Activated naive CD8-positive, alpha-beta T cell treated with anti-CD3 and anti-CD28 coated beads for 36 hours (primary cell): Measurements from ENCODE around the gene FOSL2. TPM values are rescaled to one million over a fixed set of nuclear protein-coding genes. Genes with fewer than 3 reads are reported as not detected.

Source experiments
- DNase-seq: peaks from one replicate; pipeline ENCODE4 v3.0.0; 2021
- H3K27ac Mint-ChIP-seq: one replicate; pipeline ENCODE4 v1.8.0; 2022; ENCODE audit warnings: mild to moderate bottlenecking, moderate library complexity, mixed read lengths
- H3K27me3 Mint-ChIP-seq: one replicate; pipeline ENCODE4 v1.8.0; 2022; ENCODE audit warnings: mild to moderate bottlenecking, mixed read lengths
- H3K36me3 Mint-ChIP-seq: one replicate; pipeline ENCODE4 v1.8.0; 2021; ENCODE audit warnings: mild to moderate bottlenecking, mixed read lengths
- H3K4me1 Mint-ChIP-seq: one replicate; pipeline ENCODE4 v1.8.0; 2021; ENCODE audit warnings: mixed read lengths
- H3K4me3 Mint-ChIP-seq: one replicate; pipeline ENCODE4 v1.8.0; 2022; ENCODE audit warnings: mild to moderate bottlenecking, moderate library complexity, mixed read lengths
- H3K9me3 Mint-ChIP-seq: one replicate; pipeline ENCODE4 v1.8.0; 2022; ENCODE audit warnings: mixed read lengths
- total RNA-seq, 2 experiments: library from RNA; stranded (reverse); gene quantifications; one replicate each; pipeline ENCODE4 v1.2.3, GENCODE V29; 2021

Gene FOSL2
- total RNA-seq, result 10 to 100 TPM; 32.5 to 39.4 TPM

DNA sequence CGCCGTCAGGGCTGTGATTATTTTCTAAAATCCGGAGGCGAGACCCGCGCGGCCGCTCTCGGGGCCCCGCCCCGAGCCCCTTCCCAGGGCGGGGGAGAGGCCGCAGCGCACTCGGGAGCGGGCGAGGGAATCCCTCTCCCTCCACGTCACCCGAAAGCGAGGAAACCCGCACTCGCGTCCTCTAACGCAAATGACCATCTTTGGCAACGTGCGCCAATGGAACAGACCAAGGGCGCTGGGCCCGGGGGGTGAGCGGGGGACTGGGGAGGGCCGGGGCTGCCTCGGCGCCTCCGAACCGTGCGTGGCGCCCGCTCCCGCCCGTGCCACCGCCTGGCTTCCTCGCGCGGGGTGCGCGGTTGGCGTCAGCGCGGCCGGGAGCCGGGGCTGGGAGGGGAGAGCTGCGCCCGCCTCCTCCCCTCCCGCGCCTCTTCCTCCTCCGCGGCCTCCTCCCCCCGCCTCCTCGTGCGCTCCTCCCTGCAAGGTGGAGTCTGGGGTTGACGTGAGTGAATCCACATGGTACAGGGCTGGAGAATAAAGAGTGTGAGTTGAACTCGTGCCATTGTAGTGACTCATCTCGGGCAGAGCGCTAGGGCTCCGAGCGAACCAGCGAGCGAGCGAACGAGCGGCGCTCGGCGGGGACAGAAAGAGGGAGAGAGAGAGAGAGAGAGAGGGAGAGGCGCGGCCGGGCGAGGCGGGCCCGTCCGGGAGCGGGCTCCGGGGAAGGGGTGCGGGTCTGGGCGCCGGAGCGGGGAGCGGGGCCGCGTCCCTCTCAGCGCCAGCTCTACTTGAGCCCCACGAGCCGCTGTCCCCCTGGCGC lies at the start of gene FOSL2:
TSS of gene FOSL2 (plus strand) at position 562 of the 817 bp plus-strand sequence. CDS start 863 bp downstream, outside the sequence.
- peaks cover 7% of the 10 kb centered on the region for H3K36me3 Mint-ChIP-seq
- H3K4me1 Mint-ChIP-seq, result peaks cover 31% of the 10 kb centered on the region
- no peaks in the 10 kb centered on the region for H3K9me3 Mint-ChIP-seq
- peak within 1 kb of the TSS; percentile 82 for H3K4me3 Mint-ChIP-seq
- H3K27ac Mint-ChIP-seq, result peak within 1 kb of the TSS; percentile 93
- peak; percentile 93 for DNase-seq
- peaks cover 4% of the 10 kb centered on the region for H3K27me3 Mint-ChIP-seq

DNA sequence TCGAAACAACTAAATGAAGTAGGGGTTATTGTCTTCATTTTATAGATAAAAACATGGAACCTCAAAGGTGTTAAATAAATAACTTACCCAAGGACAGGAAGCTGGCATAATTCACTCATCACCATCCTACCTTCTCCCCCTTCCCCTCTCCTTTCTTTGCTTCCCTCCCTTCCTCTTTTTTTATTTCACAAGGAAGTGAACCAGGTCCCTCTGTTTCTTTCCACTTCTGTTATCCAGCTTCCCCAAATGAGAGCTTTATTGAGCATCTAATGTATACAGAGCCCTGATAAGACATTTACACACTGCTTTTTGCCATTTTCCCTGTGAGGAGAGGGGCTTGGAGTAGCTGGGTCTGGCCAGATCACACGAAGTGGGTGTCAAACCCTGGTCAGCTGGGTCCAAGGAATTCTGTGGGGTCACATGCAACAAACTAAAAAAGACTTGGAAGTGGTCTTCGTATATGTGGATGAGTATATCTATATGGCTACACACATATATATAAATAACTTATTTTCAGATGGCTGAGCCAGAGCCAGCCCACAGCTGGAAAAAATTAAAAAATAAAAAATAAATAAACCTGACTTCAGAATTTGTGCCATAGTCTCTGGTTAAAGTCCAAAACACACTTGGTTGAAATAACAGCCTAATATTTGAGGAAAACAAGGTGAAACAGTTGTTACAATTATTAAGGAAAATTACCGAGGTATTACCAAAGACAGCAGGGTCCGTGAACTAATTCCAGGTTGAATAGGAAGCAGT lies 49.3 kb upstream of the FOSL2 start:
- H3K4me1 Mint-ChIP-seq, result peaks cover 8% of the 10 kb centered on the region
- H3K36me3 Mint-ChIP-seq, result peaks cover 3% of the 10 kb centered on the region
- no peak overlapping the region for H3K4me3 Mint-ChIP-seq
- DNase-seq, result no peak
- H3K27me3 Mint-ChIP-seq, result no peaks in the 10 kb centered on the region
- no peak overlapping the region for H3K27ac Mint-ChIP-seq
- H3K9me3 Mint-ChIP-seq, result no peaks in the 10 kb centered on the region

DNA sequence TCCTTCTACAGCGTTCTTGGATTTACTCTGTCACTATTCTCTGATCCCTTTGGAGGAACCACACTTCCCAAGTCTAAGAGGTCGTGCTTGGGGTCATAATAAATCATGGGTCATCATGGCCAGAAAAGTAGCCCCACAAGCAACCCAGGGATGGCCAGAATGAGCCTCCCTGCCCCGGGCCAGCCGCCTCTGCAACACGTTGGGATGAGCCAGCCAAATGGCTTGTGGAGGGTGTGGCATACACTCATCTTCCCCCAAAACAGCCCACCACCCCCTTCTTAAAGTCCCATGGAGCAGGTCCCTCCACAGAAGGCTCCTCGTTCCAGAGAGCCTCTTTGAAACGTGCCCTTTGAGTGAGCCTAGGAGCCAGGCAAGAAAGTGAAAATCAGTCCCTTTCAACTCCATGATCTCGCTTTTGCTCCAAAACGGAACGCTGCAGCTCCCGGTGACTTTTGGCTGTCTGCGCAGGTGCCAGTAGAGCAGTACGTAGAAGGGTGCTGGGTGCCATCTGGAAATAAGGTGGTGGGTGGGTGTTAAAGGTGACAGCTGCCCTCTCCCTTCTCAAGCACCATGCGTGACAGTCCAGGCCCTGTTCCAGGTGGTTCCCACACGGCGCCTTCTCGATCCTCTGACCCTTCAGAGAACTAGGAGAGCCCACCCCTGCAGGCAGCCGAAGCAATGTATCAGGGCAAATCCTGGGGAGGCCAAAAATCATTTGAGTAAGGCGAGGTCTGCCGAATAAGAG lies 48.5 kb upstream of the FOSL2 start:
- no peak overlapping the region for H3K4me3 Mint-ChIP-seq
- no peaks in the 10 kb centered on the region for H3K27me3 Mint-ChIP-seq
- no peaks in the 10 kb centered on the region for H3K9me3 Mint-ChIP-seq
- no peak for DNase-seq
- H3K36me3 Mint-ChIP-seq, result peaks cover under 1% of the 10 kb centered on the region
- H3K4me1 Mint-ChIP-seq, result peaks cover 10% of the 10 kb centered on the region
- H3K27ac Mint-ChIP-seq, result no peak overlapping the region

DNA sequence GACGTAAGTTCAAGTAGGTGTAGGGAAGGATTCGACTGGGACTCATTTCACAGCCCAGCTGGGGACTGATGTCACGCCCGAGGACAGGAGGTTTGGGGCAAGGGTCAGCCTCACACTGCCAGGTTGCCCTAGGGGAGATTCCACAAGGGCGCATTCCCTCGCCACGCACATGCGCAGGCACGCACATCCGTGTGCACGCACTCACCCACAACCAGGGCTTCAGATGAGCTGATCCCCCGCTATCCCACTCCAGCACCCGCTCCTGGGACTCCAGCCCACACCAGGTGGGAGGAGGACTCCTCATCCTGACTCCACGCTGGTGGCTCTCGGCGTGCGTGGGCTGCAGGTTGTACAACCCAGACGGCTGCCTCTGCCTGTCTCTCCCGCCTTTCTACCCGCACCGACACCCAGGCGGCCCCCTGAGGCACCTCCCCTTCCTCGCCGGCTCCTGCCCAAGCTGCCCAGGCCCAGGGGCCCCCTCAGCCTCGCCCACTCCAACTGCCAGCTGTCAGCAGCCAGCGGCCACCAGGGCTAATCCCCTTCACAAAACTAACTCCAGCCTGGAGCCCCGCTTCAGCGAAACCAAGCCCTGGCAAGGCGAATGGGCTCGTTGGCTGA lies 47.8 kb upstream of the FOSL2 start:
- Mint-ChIP-seq H3K27ac (no peak overlapping the region), H3K4me1 (peaks cover 13% of the 10 kb centered on the region), H3K27me3 (no peaks in the 10 kb centered on the region), H3K36me3 (no peaks in the 10 kb centered on the region), H3K4me3 (no peak overlapping the region), H3K9me3 (no peaks in the 10 kb centered on the region)
- no peak for DNase-seq

DNA sequence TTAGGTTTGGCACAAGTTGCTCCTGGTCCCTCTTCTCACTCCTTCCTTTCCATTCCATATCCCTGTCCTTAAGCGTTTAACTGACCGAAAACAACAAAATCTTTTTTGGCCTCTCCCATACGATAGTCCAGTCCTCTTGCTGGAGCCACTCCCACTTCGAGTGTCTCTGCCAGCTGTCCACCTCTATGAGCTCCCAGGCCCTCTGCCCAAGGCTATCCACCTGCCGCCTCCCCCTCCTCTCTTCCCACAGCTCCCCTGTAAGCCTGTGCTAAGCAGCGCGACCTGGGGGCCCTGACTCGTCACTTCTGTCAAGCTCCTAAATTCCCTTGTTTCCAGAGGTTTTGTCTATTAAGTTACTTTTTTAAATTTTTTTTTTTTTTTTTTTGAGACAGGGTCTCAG lies 47.0 kb upstream of the FOSL2 start:
- Mint-ChIP-seq H3K36me3 (no peaks in the 10 kb centered on the region), H3K27ac (no peak overlapping the region), H3K4me1 (peaks cover 13% of the 10 kb centered on the region), H3K9me3 (no peaks in the 10 kb centered on the region), H3K27me3 (no peaks in the 10 kb centered on the region), H3K4me3 (no peak overlapping the region)
- no peak for DNase-seq

DNA sequence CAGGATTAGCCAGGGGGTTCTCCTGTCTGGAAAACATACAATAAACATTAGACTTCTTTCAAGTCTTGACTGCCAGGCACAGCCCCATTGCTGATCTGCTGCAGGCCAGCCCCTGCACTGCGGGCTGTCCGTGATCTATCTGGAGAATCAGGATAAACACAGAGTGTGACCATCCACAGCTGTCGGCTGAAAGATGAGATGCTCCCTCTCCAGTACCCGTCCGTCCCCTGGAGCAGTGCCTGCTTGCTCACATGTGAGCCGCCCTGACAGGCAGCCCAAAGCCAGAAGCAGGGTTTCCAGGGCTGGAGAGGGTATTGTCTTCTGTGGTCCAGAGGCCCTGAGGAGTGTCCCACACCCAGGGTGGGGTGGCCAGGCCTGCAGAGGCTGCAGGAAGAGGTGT lies 46.1 kb upstream of the FOSL2 start:
- Mint-ChIP-seq H3K4me1 (peaks cover 14% of the 10 kb centered on the region), H3K4me3 (no peak overlapping the region), H3K36me3 (no peaks in the 10 kb centered on the region), H3K27me3 (no peaks in the 10 kb centered on the region), H3K27ac (no peak overlapping the region), H3K9me3 (no peaks in the 10 kb centered on the region)
- DNase-seq, result no peak

DNA sequence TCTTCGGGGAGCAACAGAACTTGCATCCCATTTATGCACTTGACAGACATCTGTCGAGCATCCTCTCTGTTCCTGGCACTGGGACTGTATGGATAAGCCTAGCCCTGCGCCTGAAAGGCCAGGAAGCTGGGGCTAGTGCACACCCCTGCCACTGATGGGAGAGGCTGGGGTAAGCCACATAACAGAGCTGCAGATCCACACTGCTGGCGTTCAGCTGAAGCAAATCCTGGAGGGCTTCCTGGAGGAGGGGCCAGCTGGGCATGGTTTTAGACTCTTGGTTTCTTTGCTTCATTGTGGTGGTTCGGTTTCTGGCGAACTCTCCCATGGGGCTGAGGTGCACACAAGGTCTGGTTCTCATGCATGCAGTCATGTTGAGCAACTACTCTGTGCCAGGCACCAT lies 45.5 kb upstream of the FOSL2 start:
- Mint-ChIP-seq H3K27me3 (no peaks in the 10 kb centered on the region), H3K4me1 (peaks cover 19% of the 10 kb centered on the region), H3K36me3 (no peaks in the 10 kb centered on the region), H3K4me3 (no peak overlapping the region), H3K27ac (no peak overlapping the region), H3K9me3 (no peaks in the 10 kb centered on the region)
- no peak for DNase-seq

DNA sequence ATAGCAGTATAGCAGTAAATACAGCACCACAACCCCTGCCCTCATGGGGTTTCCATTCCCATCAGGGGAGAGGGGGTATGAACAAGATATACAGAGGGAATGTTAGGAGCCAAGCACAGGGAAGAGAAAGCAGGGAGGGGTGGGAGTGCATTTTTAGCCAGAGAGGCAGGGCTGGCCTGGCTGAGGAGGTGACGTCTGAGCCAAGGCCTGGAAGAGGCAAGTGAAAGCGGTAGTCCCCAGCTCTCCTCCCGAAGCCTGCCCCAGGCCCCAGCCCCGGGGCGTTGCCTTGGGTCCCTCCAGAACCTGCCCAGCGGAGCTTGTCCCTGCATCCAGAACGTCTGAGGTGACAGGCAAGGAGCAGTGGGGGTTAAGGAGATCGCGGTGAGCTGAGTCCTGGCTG lies 45.1 kb upstream of the FOSL2 start:
- no peak overlapping the region for H3K4me3 Mint-ChIP-seq
- H3K4me1 Mint-ChIP-seq, result peaks cover 19% of the 10 kb centered on the region
- H3K27me3 Mint-ChIP-seq, result no peaks in the 10 kb centered on the region
- no peaks in the 10 kb centered on the region for H3K36me3 Mint-ChIP-seq
- no peak overlapping the region for H3K27ac Mint-ChIP-seq
- H3K9me3 Mint-ChIP-seq, result no peaks in the 10 kb centered on the region
- no peak for DNase-seq

DNA sequence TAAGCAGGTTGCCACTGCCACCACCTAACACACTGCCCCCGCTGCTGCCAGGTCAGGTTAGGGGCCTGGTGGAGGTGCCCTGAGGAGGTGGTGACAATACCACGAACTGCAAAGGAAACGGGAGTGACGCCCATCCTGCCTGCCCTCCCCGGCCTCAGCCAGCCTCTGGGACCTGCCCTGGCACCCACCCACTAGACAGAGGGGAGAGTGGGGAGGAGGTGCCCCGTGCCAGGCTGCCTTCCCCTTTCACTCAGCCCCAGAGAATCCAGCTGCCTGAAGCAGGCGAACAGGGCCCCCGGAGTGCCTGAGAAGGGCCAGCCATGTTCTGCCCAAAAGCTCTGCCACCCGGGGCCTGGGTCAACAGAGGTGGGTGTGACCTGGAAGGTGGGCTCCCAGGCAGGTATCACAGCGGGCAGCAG lies 44.5 kb upstream of the FOSL2 start:
- Mint-ChIP-seq H3K36me3 (no peaks in the 10 kb centered on the region), H3K4me3 (no peak overlapping the region), H3K9me3 (no peaks in the 10 kb centered on the region), H3K4me1 (peaks cover 19% of the 10 kb centered on the region), H3K27me3 (no peaks in the 10 kb centered on the region), H3K27ac (no peak overlapping the region)
- DNase-seq, result peak; percentile 46

DNA sequence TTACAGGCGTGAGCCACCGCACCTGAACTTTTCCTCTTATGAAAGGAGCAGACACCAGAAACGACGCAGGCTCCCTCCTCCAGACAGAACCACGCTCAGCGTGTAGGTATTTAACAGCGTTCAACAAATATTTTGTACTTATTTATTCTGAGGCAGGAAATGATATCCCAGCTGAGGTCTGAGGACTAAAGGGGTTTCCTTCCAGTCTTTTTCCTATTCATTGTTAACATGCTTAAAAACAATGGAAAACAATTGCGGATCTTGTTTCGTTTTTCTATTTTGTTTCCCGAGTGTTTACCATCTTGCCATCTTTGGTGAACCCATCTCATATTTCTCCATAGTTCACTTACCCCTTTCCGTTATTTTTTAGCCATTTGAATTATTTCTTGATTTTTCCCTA lies 43.7 kb upstream of the FOSL2 start:
- DNase-seq, result no peak
- Mint-ChIP-seq H3K4me1 (peaks cover 19% of the 10 kb centered on the region), H3K36me3 (no peaks in the 10 kb centered on the region), H3K27ac (peak overlapping the region; percentile 5), H3K27me3 (no peaks in the 10 kb centered on the region), H3K9me3 (no peaks in the 10 kb centered on the region), H3K4me3 (no peak overlapping the region)

DNA sequence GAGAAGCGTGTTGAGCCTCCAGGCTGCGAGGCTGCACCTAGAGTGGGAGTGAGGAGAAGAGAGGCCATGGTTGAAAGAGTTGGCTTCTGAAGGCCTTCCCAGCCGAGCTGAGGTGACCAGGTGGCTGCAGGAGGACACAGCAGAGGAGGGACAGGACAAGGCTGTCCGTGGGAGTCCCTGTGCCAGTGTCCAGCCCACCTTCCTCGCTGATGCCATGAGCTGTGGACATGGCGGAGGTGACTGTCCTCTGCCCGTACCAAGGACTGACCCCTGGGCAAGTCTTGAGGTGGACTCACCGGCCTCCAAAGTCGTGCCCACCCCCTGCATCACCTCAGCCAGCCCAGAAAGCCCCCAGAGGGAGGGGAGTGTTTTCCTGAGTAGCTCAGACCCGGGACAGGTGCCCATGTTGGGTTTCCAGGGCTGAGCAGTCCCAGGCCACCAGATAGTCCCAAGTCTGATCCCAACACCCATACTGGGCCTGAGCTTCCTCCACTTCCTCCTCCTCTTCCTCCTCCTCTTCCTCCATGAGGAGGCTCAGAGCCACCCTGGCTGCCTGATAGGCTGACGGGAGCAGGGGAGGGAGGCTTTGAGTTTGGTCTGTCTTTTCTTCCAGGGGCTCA lies 43.0 kb upstream of the FOSL2 start:
- no peak for DNase-seq
- Mint-ChIP-seq H3K27me3 (no peaks in the 10 kb centered on the region), H3K36me3 (no peaks in the 10 kb centered on the region), H3K9me3 (no peaks in the 10 kb centered on the region), H3K27ac (no peak overlapping the region), H3K4me3 (no peak overlapping the region), H3K4me1 (peaks cover 19% of the 10 kb centered on the region)

DNA sequence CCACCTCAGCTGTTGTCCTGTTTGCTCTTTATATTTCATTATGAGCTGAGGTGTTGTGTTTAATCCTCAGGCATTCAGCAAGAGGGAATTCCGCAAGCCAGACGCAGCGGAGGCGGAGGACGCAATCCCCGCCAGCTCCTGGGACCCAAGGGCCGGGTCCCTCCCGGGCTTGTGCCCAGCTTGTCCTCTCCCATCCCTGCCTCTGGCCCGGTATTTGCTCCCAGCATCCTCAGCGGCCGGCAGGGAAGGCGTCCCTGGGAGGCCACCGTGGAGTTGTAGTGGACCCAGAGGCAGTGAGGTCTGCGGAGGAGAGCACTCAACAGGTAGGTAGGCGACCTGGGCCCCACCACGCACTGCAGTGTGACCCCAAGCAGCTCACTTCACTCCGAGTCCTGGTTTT lies 42.5 kb upstream of the FOSL2 start:
- no peak overlapping the region for H3K4me3 Mint-ChIP-seq
- H3K27ac Mint-ChIP-seq, result no peak overlapping the region
- H3K4me1 Mint-ChIP-seq, result peaks cover 19% of the 10 kb centered on the region
- no peak for DNase-seq
- no peaks in the 10 kb centered on the region for H3K27me3 Mint-ChIP-seq
- no peaks in the 10 kb centered on the region for H3K36me3 Mint-ChIP-seq
- H3K9me3 Mint-ChIP-seq, result no peaks in the 10 kb centered on the region

DNA sequence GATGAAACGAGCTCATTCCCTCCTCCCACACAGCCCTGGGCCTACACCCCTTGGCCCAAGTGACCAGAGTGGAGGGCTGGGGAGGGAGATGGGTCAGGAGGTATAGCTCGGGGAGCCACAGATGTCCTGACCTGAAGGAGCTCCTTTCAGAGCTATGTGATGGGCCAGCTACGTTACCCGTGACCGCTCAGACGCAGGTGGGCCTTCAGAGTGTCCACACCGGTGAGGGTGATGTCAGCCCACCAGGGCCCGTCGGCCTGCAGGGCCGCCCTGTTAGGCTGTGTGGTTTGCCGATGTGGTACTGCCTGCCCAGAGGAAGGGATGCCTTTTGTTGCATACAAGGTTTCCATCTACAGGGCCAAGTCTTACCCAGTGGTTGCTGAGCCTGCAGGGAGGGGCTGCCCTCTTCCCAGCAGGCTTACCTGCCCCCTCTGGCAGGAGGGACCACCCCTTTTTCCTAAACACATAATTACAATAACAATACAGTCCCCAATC lies 41.8 kb upstream of the FOSL2 start:
- no peaks in the 10 kb centered on the region for H3K9me3 Mint-ChIP-seq
- H3K36me3 Mint-ChIP-seq, result no peaks in the 10 kb centered on the region
- no peak overlapping the region for H3K27ac Mint-ChIP-seq
- H3K4me1 Mint-ChIP-seq, result peaks cover 19% of the 10 kb centered on the region
- H3K27me3 Mint-ChIP-seq, result no peaks in the 10 kb centered on the region
- H3K4me3 Mint-ChIP-seq, result no peak overlapping the region
- no peak for DNase-seq

DNA sequence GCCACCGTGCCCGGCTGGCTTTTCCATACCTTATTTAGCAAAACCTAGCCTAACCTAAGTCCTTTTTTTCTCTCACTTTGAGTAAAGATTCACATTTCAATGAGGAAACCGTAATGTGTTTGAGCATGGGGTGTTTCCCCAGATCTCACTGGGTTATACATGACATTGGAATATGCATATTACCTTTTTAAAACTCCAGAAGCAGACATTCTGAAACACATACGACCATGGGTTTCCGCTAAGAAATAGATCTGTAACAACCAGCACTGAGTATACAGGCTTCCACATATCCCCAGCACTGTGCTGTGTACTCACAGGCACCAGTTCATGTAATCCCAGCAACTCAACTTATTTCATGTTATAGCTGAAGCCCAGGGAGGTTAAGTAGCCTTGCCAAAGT lies 41.0 kb upstream of the FOSL2 start:
- Mint-ChIP-seq H3K27me3 (no peaks in the 10 kb centered on the region), H3K4me1 (peaks cover 24% of the 10 kb centered on the region), H3K36me3 (no peaks in the 10 kb centered on the region), H3K27ac (no peak overlapping the region), H3K4me3 (no peak overlapping the region), H3K9me3 (no peaks in the 10 kb centered on the region)
- no peak for DNase-seq
